ENCODE data around the gene ANKRD36.
"Not testable (repeated sequence)": the region's sequence is repeated elsewhere in the genome, so short reads cannot be mapped to it uniquely, and the experiment has no call there.

Gene ANKRD36

DNA sequence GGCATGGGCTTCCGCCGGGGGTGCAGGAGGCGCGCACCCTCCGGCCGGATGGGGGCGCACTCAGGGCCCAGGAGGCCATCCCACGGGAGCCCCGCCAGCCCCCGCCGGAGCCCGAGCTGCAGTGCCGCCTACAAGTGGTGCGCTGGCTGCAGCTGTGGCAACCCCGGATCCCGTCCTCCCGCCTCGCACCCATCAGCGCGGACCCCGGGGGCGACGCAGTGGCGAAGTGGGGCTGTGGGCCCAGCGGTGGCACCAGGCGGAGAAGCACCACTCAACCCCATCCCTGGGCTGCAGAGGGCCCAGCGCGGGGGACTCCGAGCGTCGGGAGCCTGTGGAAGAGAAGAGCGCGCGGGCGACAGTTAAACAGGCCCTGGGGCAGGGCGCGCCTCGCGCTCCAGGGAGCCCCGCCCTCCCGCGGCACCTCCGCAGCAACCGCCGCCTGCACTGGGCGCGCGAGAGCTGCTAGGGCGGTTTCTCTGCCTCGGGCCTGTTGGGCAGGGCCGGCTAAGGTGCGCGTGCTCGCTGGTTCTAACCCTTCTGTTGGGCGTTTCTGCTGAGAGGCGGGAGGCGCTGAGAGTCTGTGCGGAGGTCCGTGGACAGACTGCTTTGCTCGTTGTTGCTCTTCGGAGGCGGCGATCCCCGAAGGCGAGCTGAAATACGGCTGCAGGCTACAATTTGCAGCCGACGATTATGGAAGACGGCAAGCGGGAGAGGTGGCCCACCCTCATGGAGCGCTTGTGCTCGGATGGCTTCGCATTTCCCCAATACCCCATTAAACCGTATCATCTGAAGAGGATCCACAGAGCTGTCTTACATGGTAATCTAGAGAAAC, at the start of gene ANKRD36:
Gene ANKRD36, plus strand, starts transcription at position 104 of the 832 bp plus-strand sequence. Its CDS starts 587 bp downstream, at position 691.
- DNase-seq (ENCODE audit: low read depth in 2 of 2): peak; percentile 81 to 82
- peak; percentile 27 for TF ChIP-seq CTCF (IDR thresholded peaks at IDR 0.05; ENCODE audit: low read depth, low read length)

GRCh38 chr2:97066030-97066429, 46.9 kb upstream of the ANKRD36 start:
- not testable (repeated sequence) for DNase-seq (ENCODE audit: low read depth in 2 of 2)

More for the DNA sequence above, at the start of gene ANKRD36:
- H3K4me3 ChIP-seq (replicated peaks in 1 of 2; ENCODE audit: low read depth in 2 of 2, low read length in 2 of 2): peak within 1 kb of the TSS; percentile 62 to 67

GRCh38 chr2:97067279-97068004, 45.5 kb upstream of the ANKRD36 start:
- DNase-seq (ENCODE audit: low read depth in 2 of 2): peak in 1 of 2 donors; percentile 2
- no peak for TF ChIP-seq CTCF (IDR thresholded peaks at IDR 0.05; ENCODE audit: low read depth, low read length)
- H3K4me3 ChIP-seq (replicated peaks in 1 of 2; ENCODE audit: low read depth in 2 of 2, low read length in 2 of 2): no peak overlapping the region

More at GRCh38 chr2:97066030-97066429, 46.9 kb upstream of the ANKRD36 start:
- H3K4me3 ChIP-seq (replicated peaks in 1 of 2; ENCODE audit: low read depth in 2 of 2, low read length in 2 of 2): not testable (repeated sequence)

DNA sequence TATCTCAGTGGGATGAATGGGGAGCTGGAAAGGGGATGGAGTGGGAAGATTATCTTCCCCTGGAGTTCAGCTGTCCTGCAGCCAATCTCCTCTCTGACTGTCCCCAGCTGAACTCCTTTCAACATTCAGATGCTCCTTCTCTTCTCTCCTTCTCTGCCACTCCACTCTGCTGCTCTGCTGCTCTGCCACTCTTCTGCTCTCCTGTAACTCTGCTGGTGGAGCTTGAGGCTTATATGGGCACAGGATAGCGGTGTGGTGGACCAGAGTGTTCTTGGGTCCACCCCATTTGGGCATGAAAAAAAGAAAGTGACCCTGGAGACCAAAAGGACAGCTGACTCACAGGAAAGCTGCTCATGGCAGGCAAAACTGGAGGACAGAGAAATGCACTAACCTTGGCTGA, 44.9 kb upstream of the ANKRD36 start:
- no peak overlapping the region for H3K4me3 ChIP-seq (replicated peaks in 1 of 2; ENCODE audit: low read depth in 2 of 2, low read length in 2 of 2)
- peak in 1 of 2 donors; percentile 3 for DNase-seq (ENCODE audit: low read depth in 2 of 2)
- TF ChIP-seq CTCF (IDR thresholded peaks at IDR 0.05; ENCODE audit: low read depth, low read length): no peak

DNA sequence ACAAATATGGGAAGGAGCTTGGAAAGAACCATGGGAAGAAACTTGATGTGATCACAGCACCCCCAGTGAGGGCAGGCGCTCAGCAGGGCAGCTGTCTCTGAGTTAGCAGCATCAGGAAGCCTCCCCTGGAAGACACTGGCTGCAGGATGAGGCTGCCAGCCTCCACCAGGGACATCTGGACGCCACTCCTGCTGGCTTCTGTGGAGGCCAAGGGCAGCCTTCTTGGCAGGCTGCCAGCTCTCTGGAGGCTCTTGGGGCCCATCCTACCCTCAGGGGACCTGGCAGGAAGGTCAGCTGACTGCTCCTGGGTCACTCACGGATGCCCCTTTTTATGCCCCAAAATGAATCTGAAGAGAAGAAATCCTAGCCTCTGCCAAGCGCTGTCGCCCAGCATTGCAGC, 44.2 kb upstream of the ANKRD36 start:
- not testable (repeated sequence) for H3K4me3 ChIP-seq (replicated peaks in 1 of 2; ENCODE audit: low read depth in 2 of 2, low read length in 2 of 2); DNase-seq (ENCODE audit: low read depth in 2 of 2)

GRCh38 chr2:97070915-97071314, 42.0 kb upstream of the ANKRD36 start:
- not testable (repeated sequence) for DNase-seq (ENCODE audit: low read depth in 2 of 2); H3K4me3 ChIP-seq (replicated peaks in 1 of 2; ENCODE audit: low read depth in 2 of 2, low read length in 2 of 2)

DNA sequence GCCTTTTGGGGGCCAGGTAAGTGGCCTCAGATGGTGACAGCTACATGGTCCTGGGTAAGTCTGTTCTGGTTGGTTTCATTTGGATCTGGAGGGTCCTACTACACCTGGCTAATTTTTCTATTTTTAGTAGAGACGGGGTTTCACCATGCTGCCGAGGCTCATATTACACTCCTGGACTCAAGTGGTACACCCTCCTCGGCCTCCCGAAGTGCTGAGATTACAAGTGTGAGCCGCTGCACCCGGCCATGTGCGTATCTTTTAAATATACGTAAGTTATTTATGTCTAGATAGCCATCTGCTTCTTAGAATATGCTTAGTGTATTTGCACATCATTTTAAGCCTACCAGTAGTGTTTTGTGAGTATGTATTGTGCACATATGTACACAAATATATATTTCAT, 35.7 kb upstream of the ANKRD36 start:
- not testable (repeated sequence) for H3K4me3 ChIP-seq (replicated peaks in 1 of 2; ENCODE audit: low read depth in 2 of 2, low read length in 2 of 2); DNase-seq (ENCODE audit: low read depth in 2 of 2)

- not testable (repeated sequence) for DNase-seq (ENCODE audit: low read depth in 2 of 2); H3K4me3 ChIP-seq (replicated peaks in 1 of 2; ENCODE audit: low read depth in 2 of 2, low read length in 2 of 2)
Measured at GRCh38 chr2:97080855-97081254, 32.1 kb upstream of the ANKRD36 start.

GRCh38 chr2:97082206-97082605, 30.7 kb upstream of the ANKRD36 start:
- DNase-seq (ENCODE audit: low read depth in 2 of 2); H3K4me3 ChIP-seq (replicated peaks in 1 of 2; ENCODE audit: low read depth in 2 of 2, low read length in 2 of 2): not testable (repeated sequence)

DNA sequence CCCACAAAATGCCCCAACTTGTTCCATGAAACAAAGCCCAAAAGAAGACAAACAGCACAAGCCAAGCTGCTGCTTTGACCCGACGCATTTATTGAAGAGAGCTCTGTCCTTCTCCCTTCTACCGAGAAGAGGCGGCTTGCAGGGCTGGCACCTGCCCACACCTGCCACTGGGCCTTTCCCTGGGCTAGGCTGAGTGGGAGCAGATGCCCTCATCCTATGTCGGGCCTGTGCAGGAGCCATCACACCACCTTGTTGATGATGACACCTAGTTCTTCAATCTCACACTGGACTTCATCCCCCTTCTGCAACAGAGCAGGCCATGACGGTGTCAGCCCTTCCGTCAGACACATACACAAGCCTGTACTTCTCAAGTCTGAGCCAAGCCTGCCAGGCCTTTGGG, 29.4 kb upstream of the ANKRD36 start:
- not testable (repeated sequence) for DNase-seq (ENCODE audit: low read depth in 2 of 2); H3K4me3 ChIP-seq (replicated peaks in 1 of 2; ENCODE audit: low read depth in 2 of 2, low read length in 2 of 2)

- DNase-seq (ENCODE audit: low read depth in 2 of 2); H3K4me3 ChIP-seq (replicated peaks in 1 of 2; ENCODE audit: low read depth in 2 of 2, low read length in 2 of 2): not testable (repeated sequence)
Measured at GRCh38 chr2:97085093-97085492, 27.9 kb upstream of the ANKRD36 start.

GRCh38 chr2:97088706-97089105, 24.2 kb upstream of the ANKRD36 start:
- H3K4me3 ChIP-seq (replicated peaks in 1 of 2; ENCODE audit: low read depth in 2 of 2, low read length in 2 of 2); DNase-seq (ENCODE audit: low read depth in 2 of 2): not testable (repeated sequence)

DNA sequence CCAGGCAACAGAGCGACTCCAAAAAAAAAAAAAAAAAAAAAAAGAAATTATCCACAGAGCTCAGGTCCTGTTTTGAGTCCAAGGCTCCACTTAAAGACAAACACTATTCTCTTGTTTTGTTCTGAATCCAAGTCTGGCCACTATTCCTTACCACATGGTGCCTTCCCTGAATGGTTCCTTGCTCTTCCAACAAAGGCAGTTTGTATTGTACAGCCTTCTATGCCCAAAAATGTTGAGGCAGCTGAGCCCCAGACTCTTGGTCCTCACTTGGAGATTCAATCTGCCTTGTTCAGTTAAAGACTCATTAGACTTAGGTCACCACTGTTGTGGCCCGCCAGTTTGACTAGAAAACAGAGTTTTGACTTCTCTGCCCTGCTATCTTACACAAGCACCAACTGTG, 20.0 kb upstream of the ANKRD36 start:
- H3K4me3 ChIP-seq (replicated peaks in 1 of 2; ENCODE audit: low read depth in 2 of 2, low read length in 2 of 2); DNase-seq (ENCODE audit: low read depth in 2 of 2): not testable (repeated sequence)

DNA sequence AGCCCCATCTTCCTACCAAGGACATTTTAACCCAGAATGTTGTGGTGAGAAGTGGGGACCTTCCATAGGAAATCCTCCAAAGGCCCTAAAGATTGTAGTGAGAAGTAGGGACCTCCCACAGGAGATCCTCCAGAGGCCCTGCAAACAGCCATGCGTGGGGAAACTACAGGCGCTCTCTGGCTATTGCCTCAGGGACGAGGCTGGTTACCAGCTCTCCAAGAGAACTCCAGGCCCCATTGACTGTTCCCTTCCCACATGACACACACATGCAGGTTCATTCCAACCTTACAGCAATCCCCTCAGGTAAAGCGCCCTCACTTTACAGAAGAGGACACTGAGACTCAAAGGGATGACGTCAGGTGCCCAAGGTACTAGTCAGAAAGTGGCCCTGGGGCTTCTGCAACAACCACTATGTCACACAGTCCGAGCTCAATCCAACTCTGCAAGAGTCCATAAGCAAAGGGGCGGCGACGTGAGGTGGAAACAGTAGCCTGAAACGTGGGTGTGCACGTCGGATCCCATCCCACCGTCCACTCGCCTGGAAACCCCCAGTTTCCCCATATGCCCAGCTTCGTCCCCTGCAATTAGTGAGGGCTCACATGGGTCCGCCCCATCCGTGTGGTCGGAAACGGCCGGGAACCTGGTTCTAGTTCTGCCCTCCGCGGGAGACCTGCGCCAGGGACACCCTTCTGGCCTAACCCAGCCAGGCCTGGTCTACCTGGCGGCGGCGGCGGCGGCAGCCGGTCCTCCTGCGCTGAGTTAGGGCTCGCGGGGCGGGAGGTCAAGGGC, 18.8 kb upstream of the ANKRD36 start:
- H3K4me3 ChIP-seq (replicated peaks in 1 of 2; ENCODE audit: low read depth in 2 of 2, low read length in 2 of 2): peak overlapping the region in 1 of 2 donors; percentile 36
- DNase-seq (ENCODE audit: low read depth in 2 of 2): not testable (repeated sequence)

All from cardiac fibroblast (primary cell).